HG03558 (cell line): ENCODE measurements around the gene HOXD11.

Source experiments
- ATAC-seq: cut with Tn5 transposase; IDR thresholded peaks from one replicate; pipeline ENCODE4 v1.9.1; 2021; ENCODE audit warnings: moderate number of reproducible peaks; ENCODE audit not compliant: unreplicated experiment; ENCODE audit errors: extremely low read depth

The HOXD11 gene

GRCh38 chr2:176130147-176130956 is 23.3 kb downstream of the HOXD11 start:
- no peak for ATAC-seq

GRCh38 chr2:176130957-176131847 is 24.1 kb downstream of the HOXD11 start:
- no peak for ATAC-seq

- no peak for ATAC-seq
Observed at GRCh38 chr2:176131848-176132158, 24.7 kb downstream of the HOXD11 start.

- ATAC-seq = no peak
Observed at GRCh38 chr2:176132205-176133171, 25.4 kb downstream of the HOXD11 start.

GRCh38 chr2:176133389-176133788 is 26.3 kb downstream of the HOXD11 start:
- no peak for ATAC-seq

- ATAC-seq = no peak
Observed at GRCh38 chr2:176134035-176134434, 27.0 kb downstream of the HOXD11 start.

- no peak for ATAC-seq
Observed at GRCh38 chr2:176135035-176135440, 28.0 kb downstream of the HOXD11 start.

- no peak for ATAC-seq
Observed at GRCh38 chr2:176136374-176137251, 29.5 kb downstream of the HOXD11 start.

GRCh38 chr2:176137252-176137580 is 30.1 kb downstream of the HOXD11 start:
- ATAC-seq = no peak

- ATAC-seq = no peak
Observed at GRCh38 chr2:176137906-176138305, 30.8 kb downstream of the HOXD11 start.

- no peak for ATAC-seq
Observed at GRCh38 chr2:176138526-176138922, 31.4 kb downstream of the HOXD11 start.

- no peak for ATAC-seq
Observed at GRCh38 chr2:176138923-176139660, 32.0 kb downstream of the HOXD11 start.

GRCh38 chr2:176139661-176140512 is 32.8 kb downstream of the HOXD11 start:
- ATAC-seq = no peak

GRCh38 chr2:176140513-176141317 is 33.6 kb downstream of the HOXD11 start:
- peak; percentile 62 for ATAC-seq

- no peak for ATAC-seq
Observed at GRCh38 chr2:176142281-176142680, 35.2 kb downstream of the HOXD11 start.

GRCh38 chr2:176145085-176145969 is 38.2 kb downstream of the HOXD11 start:
- no peak for ATAC-seq
